ENCODE results near the gene CGRRF1.

The CGRRF1 gene

GRCh38 chr14:54480830-54481562 lies 28.7 kb upstream of the CGRRF1 start:
- H3K27ac ChIP-seq (ENCODE audit: low read length): no peak overlapping the region
- no peak overlapping the region for H3K9ac ChIP-seq (ENCODE audit: low read length)
- H3K4me1 ChIP-seq (ENCODE audit: control insufficient read depth, low read depth, low read length): no peaks in the 10 kb centered on the region
- H3K36me3 ChIP-seq (ENCODE audit: control insufficient read depth, low read depth, low read length): peaks cover 53% of the 10 kb centered on the region
- no peaks in the 10 kb centered on the region for H3K27me3 ChIP-seq (ENCODE audit: control insufficient read depth, insufficient read depth, low read length)
- no peak overlapping the region for H3K4me3 ChIP-seq (ENCODE audit: low read length)
- no peaks in the 10 kb centered on the region for H3K9me3 ChIP-seq (ENCODE audit: control insufficient read depth, low read depth, low read length)

- H3K27ac ChIP-seq (ENCODE audit: low read length): no peak overlapping the region
- no peak overlapping the region for H3K4me3 ChIP-seq (ENCODE audit: low read length)
- peaks cover 50% of the 10 kb centered on the region for H3K36me3 ChIP-seq (ENCODE audit: control insufficient read depth, low read depth, low read length)
- no peak overlapping the region for H3K9ac ChIP-seq (ENCODE audit: low read length)
- H3K4me1 ChIP-seq (ENCODE audit: control insufficient read depth, low read depth, low read length): peaks cover 4% of the 10 kb centered on the region
- no peaks in the 10 kb centered on the region for H3K27me3 ChIP-seq (ENCODE audit: control insufficient read depth, insufficient read depth, low read length)
- H3K9me3 ChIP-seq (ENCODE audit: control insufficient read depth, low read depth, low read length): no peaks in the 10 kb centered on the region
These were observed 28.0 kb upstream of the CGRRF1 start for GRCh38 chr14:54481695-54482094.

GRCh38 chr14:54483073-54483745 lies 26.5 kb upstream of the CGRRF1 start:
- Histone ChIP-seq H3K27ac (ENCODE audit: low read length) (no peak overlapping the region), H3K9me3 (ENCODE audit: control insufficient read depth, low read depth, low read length) (no peaks in the 10 kb centered on the region), H3K4me1 (ENCODE audit: control insufficient read depth, low read depth, low read length) (peaks cover 6% of the 10 kb centered on the region), H3K36me3 (ENCODE audit: control insufficient read depth, low read depth, low read length) (peaks cover 41% of the 10 kb centered on the region), H3K9ac (ENCODE audit: low read length) (no peak overlapping the region), H3K27me3 (ENCODE audit: control insufficient read depth, insufficient read depth, low read length) (no peaks in the 10 kb centered on the region), H3K4me3 (ENCODE audit: low read length) (no peak overlapping the region)

GRCh38 chr14:54483846-54484245 lies 25.9 kb upstream of the CGRRF1 start:
- Histone ChIP-seq H3K4me1 (ENCODE audit: control insufficient read depth, low read depth, low read length) (peaks cover 6% of the 10 kb centered on the region), H3K9me3 (ENCODE audit: control insufficient read depth, low read depth, low read length) (no peaks in the 10 kb centered on the region), H3K36me3 (ENCODE audit: control insufficient read depth, low read depth, low read length) (peaks cover 38% of the 10 kb centered on the region), H3K27ac (ENCODE audit: low read length) (no peak overlapping the region), H3K9ac (ENCODE audit: low read length) (no peak overlapping the region), H3K27me3 (ENCODE audit: control insufficient read depth, insufficient read depth, low read length) (no peaks in the 10 kb centered on the region), H3K4me3 (ENCODE audit: low read length) (no peak overlapping the region)

- H3K27ac ChIP-seq (ENCODE audit: low read length): no peak overlapping the region
- H3K9me3 ChIP-seq (ENCODE audit: control insufficient read depth, low read depth, low read length): no peaks in the 10 kb centered on the region
- H3K4me3 ChIP-seq (ENCODE audit: low read length): no peak overlapping the region
- no peak overlapping the region for H3K9ac ChIP-seq (ENCODE audit: low read length)
- no peaks in the 10 kb centered on the region for H3K27me3 ChIP-seq (ENCODE audit: control insufficient read depth, insufficient read depth, low read length)
- H3K4me1 ChIP-seq (ENCODE audit: control insufficient read depth, low read depth, low read length): peaks cover 10% of the 10 kb centered on the region
- H3K36me3 ChIP-seq (ENCODE audit: control insufficient read depth, low read depth, low read length): peaks cover 19% of the 10 kb centered on the region
These were observed 23.0 kb upstream of the CGRRF1 start for GRCh38 chr14:54486685-54487084.

- Histone ChIP-seq H3K4me3 (ENCODE audit: low read length) (peak overlapping the region; percentile 96), H3K36me3 (ENCODE audit: control insufficient read depth, low read depth, low read length) (peaks cover 10% of the 10 kb centered on the region), H3K9me3 (ENCODE audit: control insufficient read depth, low read depth, low read length) (no peaks in the 10 kb centered on the region), H3K27me3 (ENCODE audit: control insufficient read depth, insufficient read depth, low read length) (no peaks in the 10 kb centered on the region), H3K4me1 (ENCODE audit: control insufficient read depth, low read depth, low read length) (peaks cover 10% of the 10 kb centered on the region), H3K9ac (ENCODE audit: low read length) (peak overlapping the region; percentile 89), H3K27ac (ENCODE audit: low read length) (peak overlapping the region; percentile 14)
These were observed 21.9 kb upstream of the CGRRF1 start for GRCh38 chr14:54487771-54488170.

GRCh38 chr14:54488318-54488645 lies 21.4 kb upstream of the CGRRF1 start:
- H3K4me3 ChIP-seq (ENCODE audit: low read length): peak overlapping the region; percentile 96
- peaks cover 14% of the 10 kb centered on the region for H3K4me1 ChIP-seq (ENCODE audit: control insufficient read depth, low read depth, low read length)
- H3K27ac ChIP-seq (ENCODE audit: low read length): peak overlapping the region; percentile 14
- no peaks in the 10 kb centered on the region for H3K27me3 ChIP-seq (ENCODE audit: control insufficient read depth, insufficient read depth, low read length)
- H3K36me3 ChIP-seq (ENCODE audit: control insufficient read depth, low read depth, low read length): peaks cover 5% of the 10 kb centered on the region
- no peaks in the 10 kb centered on the region for H3K9me3 ChIP-seq (ENCODE audit: control insufficient read depth, low read depth, low read length)
- peak overlapping the region; percentile 89 for H3K9ac ChIP-seq (ENCODE audit: low read length)

- no peaks in the 10 kb centered on the region for H3K27me3 ChIP-seq (ENCODE audit: control insufficient read depth, insufficient read depth, low read length)
- peak within 1 kb of the TSS; percentile 96 for H3K4me3 ChIP-seq (ENCODE audit: low read length)
- H3K9me3 ChIP-seq (ENCODE audit: control insufficient read depth, low read depth, low read length): no peaks in the 10 kb centered on the region
- H3K4me1 ChIP-seq (ENCODE audit: control insufficient read depth, low read depth, low read length): peaks cover 14% of the 10 kb centered on the region
- no peaks in the 10 kb centered on the region for H3K36me3 ChIP-seq (ENCODE audit: control insufficient read depth, low read depth, low read length)
- peak within 1 kb of the TSS; percentile 89 for H3K9ac ChIP-seq (ENCODE audit: low read length)
- H3K27ac ChIP-seq (ENCODE audit: low read length): peak within 1 kb of the TSS; percentile 67
These were observed 20.9 kb upstream of the CGRRF1 start, which contains the start of gene GMFB for GRCh38 chr14:54488646-54489317. TSS of gene GMFB (minus strand) at chr14:54488980. CDS start at chr14:54488927, 53 bp downstream.

GRCh38 chr14:54489318-54489683 lies 20.4 kb upstream of the CGRRF1 start:
- no peaks in the 10 kb centered on the region for H3K9me3 ChIP-seq (ENCODE audit: control insufficient read depth, low read depth, low read length)
- H3K27me3 ChIP-seq (ENCODE audit: control insufficient read depth, insufficient read depth, low read length): no peaks in the 10 kb centered on the region
- H3K4me1 ChIP-seq (ENCODE audit: control insufficient read depth, low read depth, low read length): peaks cover 14% of the 10 kb centered on the region
- H3K4me3 ChIP-seq (ENCODE audit: low read length): peak overlapping the region; percentile 96
- peak overlapping the region; percentile 67 for H3K27ac ChIP-seq (ENCODE audit: low read length)
- H3K9ac ChIP-seq (ENCODE audit: low read length): peak overlapping the region; percentile 89
- no peaks in the 10 kb centered on the region for H3K36me3 ChIP-seq (ENCODE audit: control insufficient read depth, low read depth, low read length)

- peak overlapping the region; percentile 96 for H3K4me3 ChIP-seq (ENCODE audit: low read length)
- H3K9me3 ChIP-seq (ENCODE audit: control insufficient read depth, low read depth, low read length): no peaks in the 10 kb centered on the region
- H3K9ac ChIP-seq (ENCODE audit: low read length): peak overlapping the region; percentile 89
- no peaks in the 10 kb centered on the region for H3K36me3 ChIP-seq (ENCODE audit: control insufficient read depth, low read depth, low read length)
- H3K27ac ChIP-seq (ENCODE audit: low read length): no peak overlapping the region
- no peaks in the 10 kb centered on the region for H3K27me3 ChIP-seq (ENCODE audit: control insufficient read depth, insufficient read depth, low read length)
- peaks cover 14% of the 10 kb centered on the region for H3K4me1 ChIP-seq (ENCODE audit: control insufficient read depth, low read depth, low read length)
These were observed 19.8 kb upstream of the CGRRF1 start for GRCh38 chr14:54489731-54490444.

GRCh38 chr14:54490445-54491175 lies 19.1 kb upstream of the CGRRF1 start:
- H3K27ac ChIP-seq (ENCODE audit: low read length): no peak overlapping the region
- no peak overlapping the region for H3K9ac ChIP-seq (ENCODE audit: low read length)
- no peaks in the 10 kb centered on the region for H3K9me3 ChIP-seq (ENCODE audit: control insufficient read depth, low read depth, low read length)
- H3K27me3 ChIP-seq (ENCODE audit: control insufficient read depth, insufficient read depth, low read length): no peaks in the 10 kb centered on the region
- no peak overlapping the region for H3K4me3 ChIP-seq (ENCODE audit: low read length)
- peaks cover 14% of the 10 kb centered on the region for H3K4me1 ChIP-seq (ENCODE audit: control insufficient read depth, low read depth, low read length)
- H3K36me3 ChIP-seq (ENCODE audit: control insufficient read depth, low read depth, low read length): no peaks in the 10 kb centered on the region
